ENCODE measurements around the gene IL1B.

IL1B gene

GRCh38 chr2:112782234-112782799, 54.3 kb downstream of the IL1B start:
- H3K9ac ChIP-seq (ENCODE audit: low read length): no peak overlapping the region
- H3K18ac ChIP-seq (ENCODE audit: low read length): no peak overlapping the region
- H3K23ac ChIP-seq (ENCODE audit: low read length): no peak overlapping the region
- no peak overlapping the region for H4K8ac ChIP-seq (ENCODE audit: low read depth, low read length)
- H4K91ac ChIP-seq (ENCODE audit: low read depth, low read length): no peak overlapping the region
- H2AFZ ChIP-seq (ENCODE audit: insufficient read depth, low read length, poor library complexity): no peak overlapping the region
- no peak overlapping the region for H3K27ac ChIP-seq (ENCODE audit: low read depth, low read length)
- peaks cover 0 to 2% of the 10 kb centered on the region in 2 experiments for H3K4me1 ChIP-seq (ENCODE audit: control insufficient read depth in 1 of 2, insufficient read depth in 2 of 2, low read length in 2 of 2)
- no peak overlapping the region for H2BK5ac ChIP-seq (ENCODE audit: low read depth, low read length, poor library complexity)
- H3K14ac ChIP-seq (ENCODE audit: low read length): no peak overlapping the region
- H3K4me3 ChIP-seq (ENCODE audit: low read depth, low read length): no peak overlapping the region
- no peaks in the 10 kb centered on the region for H3K27me3 ChIP-seq (ENCODE audit: insufficient read depth, low read length)
- H3K9me3 ChIP-seq (ENCODE audit: insufficient read depth, low read depth, low read length): no peaks in the 10 kb centered on the region
- no peak overlapping the region for H2AK5ac ChIP-seq (ENCODE audit: low read length)
- WGBS (ENCODE audit: extremely low coverage, insufficient coverage, insufficient read length): no CpG with 5 or more reads among the region's 3 CpGs
- H3K4ac ChIP-seq (ENCODE audit: low read depth, low read length): no peak overlapping the region
- H3K4me2 ChIP-seq (ENCODE audit: low read length): no peak overlapping the region
- no peak overlapping the region for H2BK120ac ChIP-seq (ENCODE audit: insufficient read depth, low read length, poor library complexity)
- no peaks in the 10 kb centered on the region for H3K79me2 ChIP-seq (ENCODE audit: control insufficient read depth, insufficient read depth, low read length, poor library complexity)
- H3K79me1 ChIP-seq (ENCODE audit: low read length): no peaks in the 10 kb centered on the region
- H2BK12ac ChIP-seq (ENCODE audit: low read length): no peak overlapping the region
- no peak for DNase-seq
- no peak overlapping the region for H4K12ac ChIP-seq (ENCODE audit: low read depth, low read length)
- no peaks in the 10 kb centered on the region for H3K36me3 ChIP-seq (ENCODE audit: control insufficient read depth in 1 of 2, insufficient read depth in 2 of 2, low read length in 2 of 2)

All from trophoblast cell (in vitro differentiated cells and primary cell).